ENCODE results near the gene NAA38. TPM values are rescaled to one million over a fixed set of nuclear protein-coding genes. Genes with fewer than 3 reads are reported as not detected.

Gene NAA38
- total RNA-seq, 1 donor from 2014 or later, result 60.2 TPM

- Histone ChIP-seq H2AFZ (ENCODE audit: low read depth, low read length) (no peak overlapping the region), H4K20me1 (ENCODE audit: insufficient read depth, low read length) (peaks cover 29% of the 10 kb centered on the region), H3K27me3 (ENCODE audit: insufficient read depth, low read length) (no peaks in the 10 kb centered on the region), H3K4me1 (ENCODE audit: insufficient read depth, low read length) (peaks cover 35% of the 10 kb centered on the region), H3K4me3 (ENCODE audit: insufficient read depth, low read depth, low read length) (peak overlapping the region; percentile 83), H3K27ac (ENCODE audit: low read depth, low read length) (peak overlapping the region; percentile 25), H3K36me3 (ENCODE audit: insufficient read depth, low read length) (peaks cover 17% of the 10 kb centered on the region), H3K9me3 (ENCODE audit: insufficient read depth, low read depth, low read length) (no peaks in the 10 kb centered on the region), H3K4me2 (ENCODE audit: low read length) (peak overlapping the region; percentile 94), H3K9ac (ENCODE audit: low read length) (peak overlapping the region; percentile 90), H3K79me2 (ENCODE audit: insufficient read depth, low read length) (peaks cover 26% of the 10 kb centered on the region)
- H3K36me3 Mint-ChIP-seq (ENCODE audit: low read depth, unreplicated experiment), result peaks cover 16% of the 10 kb centered on the region
- DNase-seq (ENCODE audit: low read depth) (no peak), FAIRE-seq (no peak)
- H3K4me3 Mint-ChIP-seq (ENCODE audit: unreplicated experiment), result no peak overlapping the region
- H3K27me3 Mint-ChIP-seq (ENCODE audit: low read depth, unreplicated experiment), result no peaks in the 10 kb centered on the region
- no peak overlapping the region for H3K27ac Mint-ChIP-seq (ENCODE audit: unreplicated experiment)
- H3K9me3 Mint-ChIP-seq (ENCODE audit: unreplicated experiment), result no peaks in the 10 kb centered on the region
- peaks cover 18% of the 10 kb centered on the region for H3K4me1 Mint-ChIP-seq (ENCODE audit: low read depth, unreplicated experiment)
- TF ChIP-seq EZH2 (IDR thresholded peaks at IDR 0.05; ENCODE audit: insufficient read depth, low read length), result no peak
- TF ChIP-seq, protein P1, sequence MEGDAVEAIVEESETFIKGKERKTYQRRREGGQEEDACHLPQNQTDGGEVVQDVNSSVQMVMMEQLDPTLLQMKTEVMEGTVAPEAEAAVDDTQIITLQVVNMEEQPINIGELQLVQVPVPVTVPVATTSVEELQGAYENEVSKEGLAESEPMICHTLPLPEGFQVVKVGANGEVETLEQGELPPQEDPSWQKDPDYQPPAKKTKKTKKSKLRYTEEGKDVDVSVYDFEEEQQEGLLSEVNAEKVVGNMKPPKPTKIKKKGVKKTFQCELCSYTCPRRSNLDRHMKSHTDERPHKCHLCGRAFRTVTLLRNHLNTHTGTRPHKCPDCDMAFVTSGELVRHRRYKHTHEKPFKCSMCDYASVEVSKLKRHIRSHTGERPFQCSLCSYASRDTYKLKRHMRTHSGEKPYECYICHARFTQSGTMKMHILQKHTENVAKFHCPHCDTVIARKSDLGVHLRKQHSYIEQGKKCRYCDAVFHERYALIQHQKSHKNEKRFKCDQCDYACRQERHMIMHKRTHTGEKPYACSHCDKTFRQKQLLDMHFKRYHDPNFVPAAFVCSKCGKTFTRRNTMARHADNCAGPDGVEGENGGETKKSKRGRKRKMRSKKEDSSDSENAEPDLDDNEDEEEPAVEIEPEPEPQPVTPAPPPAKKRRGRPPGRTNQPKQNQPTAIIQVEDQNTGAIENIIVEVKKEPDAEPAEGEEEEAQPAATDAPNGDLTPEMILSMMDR (IDR thresholded peaks at IDR 0.05; ENCODE audit: insufficient read depth, low read depth, low read length), result no peak
These were observed 1.7 kb downstream of the NAA38 start for GRCh38 chr17:7855660-7856010.

- Histone ChIP-seq H3K4me1 (ENCODE audit: insufficient read depth, low read length) (peaks cover 35% of the 10 kb centered on the region), H3K9ac (ENCODE audit: low read length) (peak within 1 kb of the TSS; percentile 90), H3K36me3 (ENCODE audit: insufficient read depth, low read length) (peaks cover 14% of the 10 kb centered on the region), H3K79me2 (ENCODE audit: insufficient read depth, low read length) (peaks cover 26% of the 10 kb centered on the region), H4K20me1 (ENCODE audit: insufficient read depth, low read length) (peaks cover 35% of the 10 kb centered on the region), H3K9me3 (ENCODE audit: insufficient read depth, low read depth, low read length) (no peaks in the 10 kb centered on the region), H3K27ac (ENCODE audit: low read depth, low read length) (peak within 1 kb of the TSS; percentile 93), H2AFZ (ENCODE audit: low read depth, low read length) (no peak within 1 kb of the TSS), H3K4me2 (ENCODE audit: low read length) (peak within 1 kb of the TSS; percentile 94), H3K27me3 (ENCODE audit: insufficient read depth, low read length) (no peaks in the 10 kb centered on the region), H3K4me3 (ENCODE audit: insufficient read depth, low read depth, low read length) (peak within 1 kb of the TSS; percentile 83)
- DNase-seq (ENCODE audit: low read depth) (no peak), FAIRE-seq (no peak)
- Mint-ChIP-seq H3K27me3 (ENCODE audit: low read depth, unreplicated experiment) (no peaks in the 10 kb centered on the region), H3K27ac (ENCODE audit: unreplicated experiment) (peak within 1 kb of the TSS; percentile 64), H3K4me1 (ENCODE audit: low read depth, unreplicated experiment) (peaks cover 18% of the 10 kb centered on the region), H3K4me3 (ENCODE audit: unreplicated experiment) (peak within 1 kb of the TSS; percentile 50), H3K9me3 (ENCODE audit: unreplicated experiment) (no peaks in the 10 kb centered on the region), H3K36me3 (ENCODE audit: low read depth, unreplicated experiment) (peaks cover 18% of the 10 kb centered on the region)
- TF ChIP-seq, protein P1 (IDR thresholded peaks at IDR 0.05; ENCODE audit: insufficient read depth, low read depth, low read length), result no peak
- no peak for TF ChIP-seq EZH2 (IDR thresholded peaks at IDR 0.05; ENCODE audit: insufficient read depth, low read length)
These were observed 2.3 kb downstream of the NAA38 start, which contains the start of gene TMEM88 for GRCh38 chr17:7854851-7855659. TSS of gene TMEM88 (plus strand) at chr17:7855066. CDS start at chr17:7855075, 9 bp downstream.

Data from astrocyte (in vitro differentiated cells and primary cell).